ENCODE measurements around the gene GET3.

Gene GET3

DNA sequence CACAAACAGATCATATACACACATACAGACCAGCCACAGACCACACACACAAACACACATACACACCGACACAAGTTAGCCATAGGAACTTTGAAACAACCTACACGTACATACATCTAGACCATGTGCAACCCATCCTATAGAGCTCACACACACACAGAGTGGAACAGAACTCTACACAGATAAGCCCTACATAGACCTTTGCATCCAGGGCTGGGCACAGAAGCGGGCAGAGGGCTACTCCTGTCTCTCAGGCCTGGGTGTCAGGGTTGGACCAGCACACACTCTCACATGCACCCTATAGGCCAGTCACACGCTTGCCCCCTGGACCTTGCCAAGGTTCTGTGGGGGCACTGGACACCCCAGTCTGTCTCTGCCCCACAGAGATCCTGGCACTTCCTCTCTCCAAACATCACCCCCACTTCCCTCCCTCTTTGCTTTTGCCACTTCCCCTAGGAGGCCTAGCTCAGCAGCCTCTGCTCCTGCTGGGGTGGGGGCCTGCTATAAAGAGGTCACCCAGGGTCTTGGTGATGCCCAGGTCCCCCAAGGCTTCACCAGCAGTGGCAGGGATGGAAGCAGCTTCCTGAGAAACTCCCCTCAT lies 48.2 kb downstream of the GET3 start:
- CTCF ChIA-PET, result interaction anchor here (0.9 to 4.3 kb wide), 2 partner anchors 8 to 10 kb away, joined by 3 to 62 read pairs; no protein-coding TSS in a partner anchor

DNA sequence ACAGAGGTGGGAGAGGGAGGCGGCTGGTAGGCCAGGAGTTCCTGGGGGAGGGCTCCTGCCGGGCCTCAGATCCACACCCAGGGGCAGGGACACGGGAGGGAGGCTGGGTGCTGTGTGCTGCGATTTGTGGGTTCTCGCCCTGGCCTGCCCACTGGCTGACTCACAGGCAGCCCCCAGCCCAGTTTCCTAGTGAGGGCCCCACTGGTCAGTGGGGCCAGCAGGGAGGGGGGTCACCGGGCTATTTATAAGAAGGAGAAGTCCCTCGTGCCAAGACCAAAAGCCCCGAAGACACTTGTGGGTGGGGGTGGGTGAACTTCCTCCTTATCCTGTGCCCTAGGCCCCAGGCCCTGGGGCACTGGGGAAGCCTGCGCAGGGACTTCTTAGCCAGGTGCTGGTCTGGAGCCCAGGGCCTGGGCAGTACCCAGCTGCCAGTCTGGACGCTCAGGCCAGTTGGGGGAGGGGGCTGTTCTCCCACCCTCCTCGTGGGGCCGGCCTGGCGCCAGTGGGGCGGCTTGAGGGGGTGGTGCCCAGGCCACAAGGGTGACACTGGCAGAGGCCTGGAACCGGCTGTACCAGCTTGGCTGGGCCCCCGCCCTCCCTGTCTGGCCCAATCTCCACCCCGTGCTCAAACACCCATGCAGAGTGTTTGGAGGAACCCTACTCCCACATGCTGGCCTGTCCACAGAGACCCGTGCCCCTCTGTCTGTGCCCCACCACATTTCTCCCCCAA lies 49.0 kb downstream of the GET3 start:
- TF ChIP-seq, protein P1, sequence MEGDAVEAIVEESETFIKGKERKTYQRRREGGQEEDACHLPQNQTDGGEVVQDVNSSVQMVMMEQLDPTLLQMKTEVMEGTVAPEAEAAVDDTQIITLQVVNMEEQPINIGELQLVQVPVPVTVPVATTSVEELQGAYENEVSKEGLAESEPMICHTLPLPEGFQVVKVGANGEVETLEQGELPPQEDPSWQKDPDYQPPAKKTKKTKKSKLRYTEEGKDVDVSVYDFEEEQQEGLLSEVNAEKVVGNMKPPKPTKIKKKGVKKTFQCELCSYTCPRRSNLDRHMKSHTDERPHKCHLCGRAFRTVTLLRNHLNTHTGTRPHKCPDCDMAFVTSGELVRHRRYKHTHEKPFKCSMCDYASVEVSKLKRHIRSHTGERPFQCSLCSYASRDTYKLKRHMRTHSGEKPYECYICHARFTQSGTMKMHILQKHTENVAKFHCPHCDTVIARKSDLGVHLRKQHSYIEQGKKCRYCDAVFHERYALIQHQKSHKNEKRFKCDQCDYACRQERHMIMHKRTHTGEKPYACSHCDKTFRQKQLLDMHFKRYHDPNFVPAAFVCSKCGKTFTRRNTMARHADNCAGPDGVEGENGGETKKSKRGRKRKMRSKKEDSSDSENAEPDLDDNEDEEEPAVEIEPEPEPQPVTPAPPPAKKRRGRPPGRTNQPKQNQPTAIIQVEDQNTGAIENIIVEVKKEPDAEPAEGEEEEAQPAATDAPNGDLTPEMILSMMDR (IDR thresholded peaks at IDR 0.05; ENCODE audit: control extremely low read depth, extremely low read depth, low read depth, missing control alignments), result no peak
- DNase-seq (ENCODE audit: extremely low spot score), result no peak
- ChIA-PET POLR2A (no interaction called here), CTCF (interaction anchor here (0.8 to 4.3 kb wide), 3 partner anchors 9 to 99 kb away, joined by 3 to 62 read pairs (median 15); no protein-coding TSS in a partner anchor)

More for the DNA sequence above, 48.2 kb downstream of the GET3 start:
- DNase-seq (ENCODE audit: extremely low spot score), result no peak
- POLR2A ChIA-PET, result no interaction called here
- TF ChIP-seq, protein P1 (IDR thresholded peaks at IDR 0.05; ENCODE audit: control extremely low read depth, extremely low read depth, low read depth, missing control alignments), result no peak

DNA sequence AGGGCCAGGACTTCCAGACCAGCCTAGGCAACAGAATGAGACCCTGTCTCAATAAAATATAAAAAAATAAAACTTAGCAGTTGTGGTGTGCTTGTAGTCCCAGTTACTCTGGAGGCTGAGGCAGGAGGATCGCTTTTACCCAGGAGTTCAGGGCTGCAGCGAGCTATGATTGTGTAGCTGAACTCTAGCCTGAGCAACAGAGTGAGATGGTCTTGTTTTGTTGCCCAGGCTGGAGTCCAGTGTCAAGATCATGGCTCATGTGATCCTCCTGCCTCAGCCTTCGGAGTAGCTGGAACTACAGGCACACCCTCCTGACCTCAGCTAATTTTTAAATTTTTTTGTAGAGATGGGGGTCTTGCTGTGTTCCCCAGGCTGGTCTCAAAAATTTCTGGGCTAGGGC lies 49.7 kb downstream of the GET3 start:
- POLR2A ChIA-PET, result no interaction called here
- DNase-seq (ENCODE audit: extremely low spot score), result no peak
- CTCF ChIA-PET, result interaction anchor here (0.8 to 4.3 kb wide), 5 partner anchors 9 to 98 kb away, joined by 3 to 62 read pairs (median 4); no protein-coding TSS in a partner anchor
- TF ChIP-seq, protein P1 (IDR thresholded peaks at IDR 0.05; ENCODE audit: control extremely low read depth, extremely low read depth, low read depth, missing control alignments), result no peak

DNA sequence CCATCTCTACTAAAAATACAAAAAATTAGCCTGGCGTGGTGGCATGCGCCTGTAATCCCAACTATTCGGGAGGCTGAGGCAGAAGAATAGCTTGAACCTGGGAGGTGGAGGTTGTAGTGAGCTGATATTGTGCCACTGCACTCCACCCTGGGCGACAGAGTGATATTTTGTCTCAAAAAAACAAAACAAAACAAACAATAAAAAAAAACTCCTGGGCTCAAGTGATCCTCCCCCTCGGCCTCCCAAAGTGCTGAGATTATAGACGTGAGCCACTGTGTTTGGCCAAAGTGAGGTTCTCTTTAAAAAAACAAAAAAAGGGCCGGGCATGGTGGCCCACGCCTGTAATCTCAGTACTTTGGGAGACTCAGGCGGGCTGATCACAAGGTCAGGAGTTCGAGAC lies 50.2 kb downstream of the GET3 start:
- DNase-seq (ENCODE audit: extremely low spot score), result no peak
- CTCF ChIA-PET, result interaction anchor here (1.0 to 4.3 kb wide), 5 partner anchors 9 to 61 kb away, joined by 3 to 62 read pairs (median 5); no protein-coding TSS in a partner anchor
- TF ChIP-seq, protein P1 (IDR thresholded peaks at IDR 0.05; ENCODE audit: control extremely low read depth, extremely low read depth, low read depth, missing control alignments), result no peak
- POLR2A ChIA-PET, result no interaction called here

DNA sequence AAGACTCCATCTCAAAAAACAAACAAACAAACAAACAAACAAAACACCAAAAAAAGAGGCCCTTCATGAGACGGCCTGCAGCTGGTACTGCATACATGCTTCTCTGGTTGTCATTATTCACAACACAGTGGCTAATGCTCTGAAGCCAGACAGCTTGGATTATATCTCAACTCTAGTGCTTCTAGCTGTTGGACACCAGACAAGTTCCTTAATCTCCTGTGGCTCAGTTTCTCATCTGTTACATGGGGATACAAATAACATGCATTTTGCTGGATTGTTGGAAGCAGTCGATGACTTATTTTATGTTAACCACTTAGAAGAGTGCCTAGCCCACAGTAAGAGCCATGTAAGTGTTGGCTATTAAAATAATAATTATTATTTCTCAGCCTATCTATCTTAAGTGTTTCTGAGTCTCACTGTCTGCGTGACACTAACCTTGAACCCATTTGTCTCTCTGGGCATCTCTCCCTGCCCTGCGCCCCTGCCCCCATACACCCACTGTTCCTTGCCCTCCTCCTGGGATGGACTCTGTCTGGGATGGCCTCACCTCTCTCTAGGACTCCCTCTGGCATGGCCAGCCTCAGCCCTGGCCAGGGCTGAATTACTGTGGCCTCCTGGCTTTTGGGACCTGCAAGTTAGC lies 50.9 kb downstream of the GET3 start:
- ChIA-PET POLR2A (interaction anchor here (0.6 to 1.6 kb wide), 3 partner anchors 10 to 17 kb away, joined by 4 to 9 read pairs (median 4); no protein-coding TSS in a partner anchor), CTCF (interaction anchor here (1.0 to 4.3 kb wide), 7 partner anchors 8 to 60 kb away, joined by 3 to 62 read pairs (median 6); no protein-coding TSS in a partner anchor)
- TF ChIP-seq, protein P1 (IDR thresholded peaks at IDR 0.05; ENCODE audit: control extremely low read depth, extremely low read depth, low read depth, missing control alignments), result no peak
- no peak for DNase-seq (ENCODE audit: extremely low spot score)

DNA sequence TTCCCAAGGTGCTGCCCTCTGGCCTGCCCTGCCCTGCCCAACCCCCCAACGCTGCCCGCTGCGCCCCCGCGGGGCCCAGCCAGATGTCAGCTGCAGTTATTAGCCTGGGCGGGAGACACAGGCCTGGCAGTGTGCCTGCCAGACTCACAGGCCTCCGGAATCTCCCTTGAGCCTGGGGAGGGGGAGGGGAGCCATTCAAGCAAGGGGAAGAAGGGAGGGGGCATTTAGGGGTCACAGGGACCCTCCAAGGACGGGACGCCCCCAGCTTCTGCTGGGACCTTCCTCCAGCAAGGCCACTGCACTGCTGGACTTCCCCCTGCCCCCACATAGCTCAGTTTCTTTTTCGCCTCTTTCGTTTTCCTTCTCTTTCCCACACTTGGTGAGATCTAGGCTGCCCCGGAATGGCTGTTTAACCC lies 51.4 kb downstream of the GET3 start:
- ChIA-PET POLR2A (interaction anchor here (0.6 to 1.6 kb wide), 3 partner anchors 10 to 16 kb away, joined by 4 to 9 read pairs (median 4); no protein-coding TSS in a partner anchor), CTCF (interaction anchor here (1.2 to 4.3 kb wide), 5 partner anchors 11 to 59 kb away, joined by 4 to 62 read pairs (median 6); no protein-coding TSS in a partner anchor)
- DNase-seq (ENCODE audit: extremely low spot score), result peak; percentile 78

More for the DNA sequence above, 51.4 kb downstream of the GET3 start:
- TF ChIP-seq, protein P1 (IDR thresholded peaks at IDR 0.05; ENCODE audit: control extremely low read depth, extremely low read depth, low read depth, missing control alignments), result peak; percentile 27

Measured in GM10248 (cell line).